GM18870 (cell line): ENCODE measurements around the gene CTDP1.

Experiments
- ATAC-seq: cut with Tn5 transposase; IDR thresholded peaks from one replicate; pipeline ENCODE4 v1.9.1; 2021; ENCODE audit warnings: moderate library complexity; ENCODE audit not compliant: unreplicated experiment

Gene CTDP1

GRCh38 chr18:79679552-79680099, at the start of gene CTDP1:
Gene CTDP1 (plus strand): TSS chr18:79679803. CDS start chr18:79679948, 145 bp downstream.
- ATAC-seq: peak; percentile 47

- ATAC-seq: no peak
Observed at GRCh38 chr18:79630281-79631095, 49.1 kb upstream of the CTDP1 start.

GRCh38 chr18:79631096-79631507, 48.5 kb upstream of the CTDP1 start:
- no peak for ATAC-seq

- no peak for ATAC-seq
Observed at GRCh38 chr18:79631761-79632446, 47.7 kb upstream of the CTDP1 start.

- ATAC-seq: no peak
Observed at GRCh38 chr18:79632765-79633164, 46.8 kb upstream of the CTDP1 start.

- ATAC-seq: no peak
Observed at GRCh38 chr18:79634186-79634585, 45.4 kb upstream of the CTDP1 start.

- no peak for ATAC-seq
Observed at GRCh38 chr18:79634593-79635426, 44.8 kb upstream of the CTDP1 start.

GRCh38 chr18:79635427-79635726, 44.2 kb upstream of the CTDP1 start:
- no peak for ATAC-seq

- ATAC-seq: no peak
Observed at GRCh38 chr18:79637181-79637920, 42.3 kb upstream of the CTDP1 start.

- ATAC-seq: no peak
Observed at GRCh38 chr18:79637921-79638909, 41.4 kb upstream of the CTDP1 start.

GRCh38 chr18:79639072-79639829, 40.4 kb upstream of the CTDP1 start:
- no peak for ATAC-seq

GRCh38 chr18:79640064-79640672, 39.4 kb upstream of the CTDP1 start:
- no peak for ATAC-seq

- no peak for ATAC-seq
Observed at GRCh38 chr18:79640875-79641274, 38.7 kb upstream of the CTDP1 start.

- no peak for ATAC-seq
Observed at GRCh38 chr18:79641722-79642497, 37.7 kb upstream of the CTDP1 start.

GRCh38 chr18:79642626-79643025, 37.0 kb upstream of the CTDP1 start:
- no peak for ATAC-seq

- no peak for ATAC-seq
Observed at GRCh38 chr18:79643054-79643984, 36.3 kb upstream of the CTDP1 start.
